ENCODE data around the gene PPP2R2C. TPM values are rescaled to one million over a fixed set of nuclear protein-coding genes. Genes with fewer than 3 reads are reported as not detected.
A peak's percentile ranks its signal among the peaks of the same experiment; 100 is the strongest.

The PPP2R2C gene
- total RNA-seq, 1 experiment from 2014 or later = 8.1 TPM

- no peak overlapping the region for H3K9ac ChIP-seq (ENCODE audit: extremely low read depth, insufficient read length, low read length)
- no peaks in the 10 kb centered on the region for H3K79me1 ChIP-seq (ENCODE audit: insufficient read depth, low read depth, low read length, poor library complexity, severe bottlenecking)
- no peaks in the 10 kb centered on the region for H4K20me1 ChIP-seq (ENCODE audit: control insufficient read depth, insufficient read depth, insufficient read length)
- no peak overlapping the region for H3K14ac ChIP-seq (ENCODE audit: insufficient read depth, low read length)
- no peak overlapping the region for H4K91ac ChIP-seq (ENCODE audit: insufficient read length, low read depth, low read length)
- H3T11ph ChIP-seq (ENCODE audit: low read length) = no peak overlapping the region
- H3K27ac ChIP-seq (ENCODE audit: insufficient read length, low read depth, low read length) = no peak overlapping the region
- H2BK12ac ChIP-seq (ENCODE audit: insufficient read length, low read depth, low read length) = no peak overlapping the region
- peaks cover 19 to 30% of the 10 kb centered on the region in 2 experiments for H3K4me1 Mint-ChIP-seq
- H3K9me3 Mint-ChIP-seq = peaks cover 5 to 9% of the 10 kb centered on the region in 2 experiments
- H2AK5ac ChIP-seq (ENCODE audit: insufficient read length, low read length) = no peak overlapping the region
- no peak overlapping the region for H3K4me2 ChIP-seq (ENCODE audit: insufficient read depth, insufficient read length, low read length)
- peak overlapping the region in 1 of 3 experiments; percentile 63; a peak in 1 of 7 replicates for H3K27ac Mint-ChIP-seq
- no peak overlapping the region for H3K4ac ChIP-seq (ENCODE audit: low read depth, low read length)
- peaks cover 16% of the 10 kb centered on the region for H3K27me3 Mint-ChIP-seq (ENCODE audit: low read depth)
- WGBS (ENCODE audit: extremely low coverage, insufficient read length, low lambda C conversion rate) = no CpG with 5 or more reads among the region's 12 CpGs
- H2BK20ac ChIP-seq (ENCODE audit: low read depth, low read length, poor library complexity, severe bottlenecking) = no peak overlapping the region
- H2BK120ac ChIP-seq (ENCODE audit: low read depth, low read length, poor library complexity, severe bottlenecking) = no peak overlapping the region
- no peak overlapping the region for H4K5ac ChIP-seq (ENCODE audit: insufficient read length, low read depth, low read length)
- no peak overlapping the region for H3K56ac ChIP-seq (ENCODE audit: insufficient read length, low read depth, low read length)
- no peaks in the 10 kb centered on the region for H3K27me3 ChIP-seq (ENCODE audit: insufficient read depth, low read length)
- H3K23me2 ChIP-seq (ENCODE audit: insufficient read length, low read depth, low read length, poor library complexity, severe bottlenecking) = no peaks in the 10 kb centered on the region
- no peak overlapping the region for H3K23ac ChIP-seq (ENCODE audit: insufficient read length, low read depth, low read length)
- TF ChIP-seq CTCF (conservative IDR thresholded peaks at IDR 0.05) = no peak
- H3K4me3 Mint-ChIP-seq = no peak overlapping the region
- H2BK15ac ChIP-seq (ENCODE audit: low read depth, low read length) = no peak overlapping the region
- no peaks in the 10 kb centered on the region for H3K9me3 ChIP-seq (ENCODE audit: control insufficient read depth, low read depth, low read length)
- no peak overlapping the region for H4K8ac ChIP-seq (replicated peaks; ENCODE audit: insufficient read length, low read depth, low read length)
- H3K79me2 ChIP-seq (ENCODE audit: insufficient read depth, low read length) = no peaks in the 10 kb centered on the region
- no peak for DNase-seq
- H2AFZ ChIP-seq (ENCODE audit: low read length) = no peak overlapping the region
- no peaks in the 10 kb centered on the region; a peak in 1 of 7 replicates for H3K36me3 Mint-ChIP-seq (ENCODE audit: insufficient read depth in 1 of 3, low read depth in 3 of 3)
- no peak overlapping the region for H2BK5ac ChIP-seq (ENCODE audit: insufficient read length, low read length)
- no peak overlapping the region for H3K18ac ChIP-seq (ENCODE audit: insufficient read length, low read depth, low read length)
- H3K4me1 ChIP-seq (ENCODE audit: insufficient read depth, low read length) = no peaks in the 10 kb centered on the region
Measured at GRCh38 chr4:6338951-6339817, 133.2 kb downstream of the PPP2R2C start.

All from H9 (cell line).